NCI-H2227 (cell line): ENCODE data around the gene HSD3B7.

Experiments used
- DNase-seq: peaks from one replicate; lab custom pipeline; 2025; ENCODE audit not compliant: unreplicated experiment; lab: John Stamatoyannopoulos, UW

Gene HSD3B7

GRCh38 chr16:30982548-30983288 lies 2.3 kb upstream of the HSD3B7 start:
- no peak for DNase-seq

- no peak for DNase-seq
These were observed 1.6 kb upstream of the HSD3B7 start for GRCh38 chr16:30983289-30983889.

- DNase-seq = no peak
These were observed 953 bp upstream of the HSD3B7 start for GRCh38 chr16:30983898-30984610.

- DNase-seq = peak; percentile 30
These were observed 558 bp downstream of the HSD3B7 start for GRCh38 chr16:30985401-30986128.

GRCh38 chr16:30986129-30986991 lies 1.4 kb downstream of the HSD3B7 start:
- DNase-seq = no peak

GRCh38 chr16:30987581-30988190 lies 2.7 kb downstream of the HSD3B7 start:
- no peak for DNase-seq

- no peak for DNase-seq
These were observed 4.6 kb downstream of the HSD3B7 start for GRCh38 chr16:30989469-30990047.

GRCh38 chr16:30990105-30990504 lies 5.1 kb downstream of the HSD3B7 start:
- no peak for DNase-seq

GRCh38 chr16:30991052-30991451 lies 6.0 kb downstream of the HSD3B7 start:
- no peak for DNase-seq

- no peak for DNase-seq
These were observed 7.3 kb downstream of the HSD3B7 start for GRCh38 chr16:30992276-30992780.

- DNase-seq = no peak
These were observed 8.2 kb downstream of the HSD3B7 start for GRCh38 chr16:30992931-30993816.

- no peak for DNase-seq
These were observed 10.9 kb downstream of the HSD3B7 start for GRCh38 chr16:30995927-30996323.

- no peak for DNase-seq
These were observed 11.4 kb downstream of the HSD3B7 start for GRCh38 chr16:30996324-30996984.

- DNase-seq = no peak
These were observed 12.1 kb downstream of the HSD3B7 start for GRCh38 chr16:30996985-30997724.

GRCh38 chr16:30997725-30998711 lies 13.0 kb downstream of the HSD3B7 start:
- DNase-seq = no peak
